BJ (cell line): ENCODE results near the gene SERPINA5. TPM values are rescaled to one million over a fixed set of nuclear protein-coding genes. Genes with fewer than 3 reads are reported as not detected.

Source experiments
- CTCF ChIA-PET: fragments of 350-600 bp; formaldehyde crosslinking; extraction: SDS; loops from one replicate; lab custom pipeline; 2021; ENCODE audit warnings: antibody characterized with exemption, inconsistent platforms; lab: Yijun Ruan, JAX
- POLR2A ChIA-PET: fragments of 300-600 bp; sonication (Branson Sonifier 250); formaldehyde crosslinking; extraction: SDS; loops from one replicate; lab custom pipeline; 2021; ENCODE audit warnings: antibody characterized with exemption; lab: Charles Lee
- DNase-seq: peaks from one replicate; pipeline ENCODE4 v3.0.0-alpha.2; 2011; ENCODE audit warnings: low read depth
- H3K27me3 ChIP-seq: 2 replicates; pipeline ENCODE4 v1.6.0; 2011; ENCODE audit warnings: low read length; ENCODE audit not compliant: control insufficient read depth, insufficient read depth
- H3K36me3 ChIP-seq: 2 replicates; pipeline ENCODE4 v1.5.1; 2011; ENCODE audit warnings: low read length; ENCODE audit not compliant: control insufficient read depth, insufficient read depth
- H3K4me3 ChIP-seq: 2 replicates; pipeline ENCODE4 v1.5.1; 2011; ENCODE audit warnings: low read depth, mild to moderate bottlenecking, control low read depth, low read length
- CTCF ChIP-seq: IDR thresholded peaks from 2 replicates; pipeline ENCODE4 v1.5.1; 2011; ENCODE audit warnings: low read depth, mild to moderate bottlenecking, control low read depth, inconsistent platforms, low read length, moderate library complexity; ENCODE audit not compliant: insufficient read depth
- polyA plus RNA-seq: library from polyadenylated mRNA; depleted of rRNA; stranded (reverse); fragments of >200 nt; gene quantifications from 2 replicates; pipeline ENCODE4 v1.2.3, GENCODE V29; 2011

Gene SERPINA5
- polyA plus RNA-seq, 1 experiment, result 0.09 TPM

- no peak for DNase-seq
- H3K36me3 ChIP-seq, result no peaks in the 10 kb centered on the region
- POLR2A ChIA-PET, result no interaction called here
- CTCF ChIA-PET, result no interaction called here
- TF ChIP-seq CTCF, result no peak
- H3K4me3 ChIP-seq, result no peak overlapping the region
- no peaks in the 10 kb centered on the region for H3K27me3 ChIP-seq
Observed at GRCh38 chr14:94628578-94628977, 47.4 kb downstream of the SERPINA5 start.

- DNase-seq, result no peak
- Histone ChIP-seq H3K27me3 (no peaks in the 10 kb centered on the region), H3K4me3 (no peak overlapping the region), H3K36me3 (no peaks in the 10 kb centered on the region)
- no peak for TF ChIP-seq CTCF
- CTCF ChIA-PET, result no interaction called here
- POLR2A ChIA-PET, result no interaction called here
Observed at GRCh38 chr14:94630396-94630795, 49.2 kb downstream of the SERPINA5 start.

GRCh38 chr14:94631050-94631449 lies 49.8 kb downstream of the SERPINA5 start:
- Histone ChIP-seq H3K36me3 (no peaks in the 10 kb centered on the region), H3K4me3 (no peak overlapping the region), H3K27me3 (no peaks in the 10 kb centered on the region)
- no peak for DNase-seq
- TF ChIP-seq CTCF, result no peak
- POLR2A ChIA-PET, result no interaction called here
- CTCF ChIA-PET, result no interaction called here

DNA sequence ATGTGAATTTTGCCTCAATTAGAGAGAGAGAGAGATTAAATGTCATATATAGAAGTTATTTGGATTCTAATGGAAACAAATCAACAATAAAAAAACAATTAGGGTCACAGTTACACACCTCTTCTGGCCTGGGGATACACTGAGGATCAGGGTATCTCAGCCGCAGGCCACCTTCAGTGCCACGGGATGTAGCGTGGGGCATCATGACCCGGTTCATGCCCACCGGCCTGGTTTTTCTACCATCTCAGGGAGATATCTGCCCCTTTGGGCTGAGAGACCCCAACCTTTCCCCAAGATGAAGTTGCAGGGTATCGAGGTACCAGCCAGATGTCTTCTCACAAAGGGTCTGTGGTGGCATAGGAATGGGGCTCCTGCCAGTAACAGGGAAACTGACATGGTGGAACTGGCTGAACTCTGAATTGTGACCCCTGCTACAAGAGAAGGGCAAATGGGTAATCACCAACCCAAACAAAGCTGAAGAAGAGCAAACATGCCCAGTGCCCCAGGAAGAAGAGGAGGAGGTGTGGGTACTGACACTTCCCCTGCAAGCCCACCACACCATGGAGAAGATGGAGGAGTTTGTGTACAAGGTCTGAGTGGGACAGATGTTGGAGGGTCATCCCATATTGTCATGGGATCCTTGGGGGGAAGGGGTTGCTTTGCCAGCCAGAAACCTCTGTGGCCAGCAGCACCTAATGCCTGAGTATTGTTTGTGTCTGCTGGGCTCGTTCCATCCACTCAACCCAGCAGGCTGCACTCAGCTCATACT lies 50.5 kb downstream of the SERPINA5 start:
- POLR2A ChIA-PET, result no interaction called here
- CTCF ChIA-PET, result no interaction called here
- Histone ChIP-seq H3K36me3 (no peaks in the 10 kb centered on the region), H3K27me3 (no peaks in the 10 kb centered on the region), H3K4me3 (no peak overlapping the region)
- TF ChIP-seq CTCF, result no peak
- no peak for DNase-seq

DNA sequence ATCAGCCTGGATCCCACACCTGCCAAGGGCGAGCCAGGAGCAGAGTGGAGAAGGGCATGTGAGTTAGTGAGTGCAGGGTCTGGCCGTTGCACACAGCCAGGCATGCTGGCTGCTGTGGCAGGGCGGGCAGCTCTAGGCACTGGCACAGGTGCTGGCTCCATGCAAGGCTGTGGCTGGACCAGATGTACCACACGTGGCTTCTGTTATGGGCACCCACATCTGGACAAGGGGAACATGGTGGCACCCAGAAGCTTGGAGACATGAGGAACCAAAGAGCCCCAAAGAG lies 51.0 kb downstream of the SERPINA5 start:
- ChIA-PET CTCF (no interaction called here), POLR2A (no interaction called here)
- H3K4me3 ChIP-seq, result no peak overlapping the region
- no peak for TF ChIP-seq CTCF
- DNase-seq, result no peak
- H3K27me3 ChIP-seq, result no peaks in the 10 kb centered on the region
- H3K36me3 ChIP-seq, result no peaks in the 10 kb centered on the region
